Stimulated activated CD8-positive, alpha-beta memory T cell treated with anti-CD3 and anti-CD28 coated beads, Interleukin-4, amount 100 ng/mL, for 24 hours (primary cell): ENCODE results near the gene RBM12.
A peak's percentile ranks its signal among the peaks of the same experiment; 100 is the strongest.
"Not testable (repeated sequence)": the region's sequence is repeated elsewhere in the genome, so short reads cannot be mapped to it uniquely, and the experiment has no call there.

Experiments
- DNase-seq: peaks from one replicate; pipeline ENCODE4 v3.0.0-alpha.2; 2020; ENCODE audit warnings: low read depth

RBM12 gene

GRCh38 chr20:35664466-35665206 is at the start of gene RBM12, which contains the start of gene CPNE1:
Gene RBM12 (minus strand): TSS chr20:35664900. CDS start chr20:35655322, 9,578 bp downstream.
Gene CPNE1 (minus strand): TSS chr20:35664900. CDS start chr20:35632923, 31,977 bp downstream.
- peak; percentile 88 for DNase-seq

- DNase-seq = no peak
These were observed 49.4 kb upstream of the RBM12 start for GRCh38 chr20:35714127-35714526.

- not testable (repeated sequence) for DNase-seq
These were observed 48.4 kb upstream of the RBM12 start for GRCh38 chr20:35713120-35713519.

GRCh38 chr20:35711588-35712209 is 47.0 kb upstream of the RBM12 start:
- no peak for DNase-seq

- no peak for DNase-seq
These were observed 46.3 kb upstream of the RBM12 start for GRCh38 chr20:35710884-35711587.

GRCh38 chr20:35710039-35710438 is 45.3 kb upstream of the RBM12 start:
- no peak for DNase-seq

GRCh38 chr20:35709259-35709658 is 44.6 kb upstream of the RBM12 start:
- DNase-seq = no peak

- DNase-seq = no peak
These were observed 43.8 kb upstream of the RBM12 start for GRCh38 chr20:35708502-35708901.

- DNase-seq = not testable (repeated sequence)
These were observed 42.2 kb upstream of the RBM12 start for GRCh38 chr20:35706591-35707529.

GRCh38 chr20:35705894-35706293 is 41.2 kb upstream of the RBM12 start:
- not testable (repeated sequence) for DNase-seq

GRCh38 chr20:35704514-35705261 is 40.0 kb upstream of the RBM12 start:
- no peak for DNase-seq

GRCh38 chr20:35702824-35703695 is 38.4 kb upstream of the RBM12 start:
- no peak for DNase-seq

GRCh38 chr20:35702051-35702823 is 37.5 kb upstream of the RBM12 start:
- DNase-seq = no peak

GRCh38 chr20:35700625-35701148 is 36.0 kb upstream of the RBM12 start:
- no peak for DNase-seq

GRCh38 chr20:35699957-35700624 is 35.4 kb upstream of the RBM12 start:
- DNase-seq = no peak

GRCh38 chr20:35699127-35699956 is 34.6 kb upstream of the RBM12 start, which contains the start of the genes NFS1 and ROMO1:
Gene NFS1 (minus strand): TSS chr20:35699352. CDS start chr20:35699288, 64 bp downstream.
Gene ROMO1 (plus strand): TSS chr20:35699405. CDS start chr20:35699633, 228 bp downstream.
- peak; percentile 80 for DNase-seq
